HCT116 (cell line): ENCODE results near the gene DDI2. TPM values are rescaled to one million over a fixed set of nuclear protein-coding genes. Genes with fewer than 3 reads are reported as not detected.

Experiments used
- ATAC-seq: fragments of 200-7000 bp; cut with Tn5 transposase; 2 replicates; pipeline ENCODE4 v1.9.1; 2020; ENCODE audit warnings: mild to moderate bottlenecking, moderate library complexity
- BruUV-seq: library from RNA; stranded (reverse); fragments of 400-500 nt; replicated peaks from 2 replicates; lab custom pipeline; 2021; lab: Mats Ljungman, UMichigan
- CTCF ChIA-PET: fragments of 300-600 bp; sonication (Branson Sonifier 250); formaldehyde crosslinking; loops from one replicate; lab custom pipeline; 2021; ENCODE audit warnings: antibody characterized with exemption; lab: Charles Lee
- POLR2A ChIA-PET: fragments of 300-600, 350-600 bp; sonication (Branson Sonifier 250); formaldehyde crosslinking; loops from one replicate; lab custom pipeline; 2021; ENCODE audit warnings: antibody characterized with exemption; lab: Charles Lee
- RAD21 ChIA-PET, 2 experiments: fragments of 300-600 bp; sonication (Branson Sonifier 250); formaldehyde crosslinking; loops; one replicate each; lab custom pipeline; 2023; ENCODE audit warnings: low total read pairs in 2 of 2; ENCODE audit not compliant: uncharacterized antibody in 2 of 2, unreplicated experiment in 2 of 2, low non-redundant PET in 1 of 2; lab: Charles Lee
- DNase-seq: peaks from one replicate; pipeline ENCODE4 v3.0.0-alpha.2; 2010; ENCODE audit warnings: low read depth, low spot score
- H2AFZ ChIP-seq: fragments of 200-600 bp; shearing (Covaris generic), sonication (generic); 2 replicates; pipeline ENCODE4 v1.6.1; 2017; ENCODE audit warnings: low read depth, mixed run types, mixed read lengths, antibody characterized with exemption, low read length; ENCODE audit not compliant: poor library complexity, severe bottlenecking
- H3K27ac ChIP-seq: 2 replicates; pipeline ENCODE4 v1.5.1; 2012; ENCODE audit warnings: low read depth, low read length
- H3K27me3 ChIP-seq: fragments of 200-600 bp; sonication (generic); 2 replicates; pipeline ENCODE4 v1.6.1; 2016; ENCODE audit warnings: mixed run types, low read length, mixed read lengths; ENCODE audit not compliant: insufficient read depth
- H3K36me3 ChIP-seq, 2 experiments: fragments of 200-500 bp in 1 of 2; fragments of 200-600 bp in 1 of 2; sonication (Bioruptor generic) in 1 of 2; sonication (generic) in 1 of 2; 2 replicates each; pipeline versions ENCODE4 v1.5.1 to v1.6.1; 2014 to 2016; ENCODE audit warnings: low read length in 2 of 2, inconsistent platforms in 1 of 2, mixed read lengths in 1 of 2, mixed run types in 1 of 2; ENCODE audit not compliant: insufficient read depth in 2 of 2, control insufficient read depth in 1 of 2
- H3K4me1 ChIP-seq, 2 experiments: fragments of 200-600 bp in 1 of 2; sonication (generic) in 1 of 2; 2 replicates each; pipeline versions ENCODE4 v1.5.1 to v1.6.1; 2012 to 2017; ENCODE audit warnings: low read length in 2 of 2, inconsistent platforms in 1 of 2, mild to moderate bottlenecking in 1 of 2, mixed read lengths in 1 of 2, mixed run types in 1 of 2, moderate library complexity in 1 of 2; ENCODE audit not compliant: insufficient read depth in 2 of 2, control insufficient read depth in 1 of 2
- H3K4me2 ChIP-seq: fragments of 200-600 bp; sonication (generic); 2 replicates; pipeline ENCODE4 v1.6.1; 2017; ENCODE audit warnings: mixed run types, low read length, mixed read lengths
- H3K4me3 ChIP-seq, 2 experiments: fragments of 200-600 bp in 1 of 2; sonication (generic) in 1 of 2; replicated peaks in 1 of 2; 2 replicates each; pipeline ENCODE4 v1.5.1; 2011 to 2016; ENCODE audit warnings: low read length in 2 of 2, control low read depth in 1 of 2, low read depth in 1 of 2, mild to moderate bottlenecking in 1 of 2, mixed read lengths in 1 of 2, mixed run types in 1 of 2
- H3K79me2 ChIP-seq: fragments of 200-600 bp; sonication (generic); 2 replicates; pipeline ENCODE4 v1.6.1; 2017; ENCODE audit warnings: mild to moderate bottlenecking, mixed run types, low read length, moderate library complexity, mixed read lengths; ENCODE audit not compliant: insufficient read depth
- H3K9ac ChIP-seq: fragments of 200-600 bp; sonication (generic); 2 replicates; pipeline ENCODE4 v1.6.1; 2016; ENCODE audit warnings: low read length, mixed read lengths
- H3K9me2 ChIP-seq: fragments of 200-600 bp; sonication (generic), shearing (Covaris generic); 2 replicates; pipeline ENCODE4 v1.6.1; 2017; ENCODE audit warnings: mixed run types, mild to moderate bottlenecking, moderate library complexity; ENCODE audit not compliant: insufficient read depth
- H3K9me3 ChIP-seq, 2 experiments: fragments of 200-500 bp in 1 of 2; fragments of 200-600 bp in 1 of 2; sonication (Bioruptor generic) in 1 of 2; sonication (generic) in 1 of 2; 2 replicates each; pipeline ENCODE4 v1.6.1; 2014 to 2017; ENCODE audit warnings: low read length in 2 of 2, mixed read lengths in 2 of 2, inconsistent platforms in 1 of 2, low read depth in 1 of 2, mild to moderate bottlenecking in 1 of 2, mixed run types in 1 of 2, moderate library complexity in 1 of 2; ENCODE audit not compliant: control insufficient read depth in 1 of 2, insufficient read depth in 1 of 2
- H4K20me1 ChIP-seq: fragments of 200-600 bp; sonication (generic), shearing (Covaris generic); 2 replicates; pipeline ENCODE4 v1.6.1; 2017; ENCODE audit warnings: mixed run types, mild to moderate bottlenecking, moderate library complexity; ENCODE audit not compliant: insufficient read depth
- ATF3 ChIP-seq: IDR thresholded peaks from 2 replicates; pipeline ENCODE4 v1.6.1; 2012
- CTCF ChIP-seq, 3 experiments: fragments of 200-600 bp in 1 of 3; sonication (generic) in 1 of 3; IDR thresholded peaks in 2 of 3; conservative IDR thresholded peaks in 1 of 3; 2 replicates each; pipeline ENCODE4 v1.5.1; 2012 to 2017; ENCODE audit warnings: low read depth in 2 of 3, low read length in 2 of 3, antibody characterized with exemption in 1 of 3, borderline replicate concordance in 1 of 3, control low read depth in 1 of 3, mild to moderate bottlenecking in 1 of 3, mixed read lengths in 1 of 3, mixed run types in 1 of 3, moderate library complexity in 1 of 3; ENCODE audit not compliant: insufficient read depth in 1 of 3
- EGR1 ChIP-seq: IDR thresholded peaks from 2 replicates; pipeline ENCODE4 v1.6.1; 2012; ENCODE audit warnings: low read depth
- EZH2phosphoT487 ChIP-seq: fragments of 200-600 bp; IDR thresholded peaks from 2 replicates; pipeline ENCODE4 v1.6.1; 2018; ENCODE audit warnings: antibody characterized with exemption, borderline replicate concordance
- FOSL1 ChIP-seq: IDR thresholded peaks from 2 replicates; pipeline ENCODE4 v1.6.1; 2012; ENCODE audit warnings: low read depth
- JUND ChIP-seq: IDR thresholded peaks from 2 replicates; pipeline ENCODE4 v1.6.1; 2012
- POLR2AphosphoS5 ChIP-seq: IDR thresholded peaks from 2 replicates; pipeline ENCODE4 v1.6.1; 2011; ENCODE audit warnings: mild to moderate bottlenecking, low read depth, low read length, moderate library complexity
- RAD21 ChIP-seq: IDR thresholded peaks from 2 replicates; pipeline ENCODE4 v1.6.1; 2012; ENCODE audit warnings: low read depth, mild to moderate bottlenecking
- SRF ChIP-seq: IDR thresholded peaks from 2 replicates; pipeline ENCODE4 v1.6.1; 2012; ENCODE audit warnings: low read depth
- TCF7L2 ChIP-seq: IDR thresholded peaks from 2 replicates; pipeline ENCODE4 v1.7.0; 2011; ENCODE audit warnings: borderline replicate concordance, inconsistent platforms; ENCODE audit not compliant: insufficient read depth, insufficient read length; ENCODE audit errors: extremely low read depth
- YY1 ChIP-seq: IDR thresholded peaks from 2 replicates; pipeline ENCODE4 v1.6.1; 2011; ENCODE audit warnings: low read length, low read depth, moderate library complexity, mild to moderate bottlenecking; ENCODE audit not compliant: insufficient replicate concordance; ENCODE audit errors: extremely low read depth
- ZBTB33 ChIP-seq: IDR thresholded peaks from 2 replicates; pipeline ENCODE4 v1.6.1; 2011; ENCODE audit warnings: mild to moderate bottlenecking, low read length, moderate library complexity; ENCODE audit not compliant: insufficient replicate concordance; ENCODE audit errors: extremely low read depth
- ZFX ChIP-seq: fragments of 450-650 bp; IDR thresholded peaks from 2 replicates; pipeline ENCODE4 v1.6.1; 2017
- ZNF274 ChIP-seq: fragments of 200-500 bp; sonication (Bioruptor generic); IDR thresholded peaks from 2 replicates; pipeline ENCODE4 v1.6.1; 2014; ENCODE audit warnings: mild to moderate bottlenecking, low read depth, low read length, inconsistent platforms
- intact Hi-C: fragments of 100-400 bp; cut with micrococcal nuclease; formaldehyde crosslinking; loops from 2 replicates; pipeline ENCODE4 v1.10.0; 2022
- total RNA-seq: library from RNA; stranded (reverse); gene quantifications from one replicate; pipeline ENCODE4 v1.2.1, GENCODE V29; 2021; ENCODE audit not compliant: unreplicated experiment

Gene DDI2
- total RNA-seq, 1 experiment from 2014 or later: 26.3 TPM

- CTCF ChIA-PET: no interaction called here
- no peak for DNase-seq
- intact Hi-C loops: no loop called here
Measured at GRCh38 chr1:15708486-15709137, 91.4 kb downstream of the DDI2 start.

GRCh38 chr1:15709226-15709625 lies 92.0 kb downstream of the DDI2 start:
- intact Hi-C loops: no loop called here
- Histone ChIP-seq H3K4me3 (no peak overlapping the region), H3K27ac (no peak overlapping the region), H3K4me1 (no peaks in the 10 kb centered on the region), H3K4me2 (no peak overlapping the region), H3K79me2 (peaks cover 10% of the 10 kb centered on the region; the same call in 1 of the 2 replicates), H2AFZ (no peak overlapping the region), H3K9ac (no peak overlapping the region), H3K9me3 (no peaks in the 10 kb centered on the region), H3K36me3 (no peaks in the 10 kb centered on the region), H3K27me3 (no peaks in the 10 kb centered on the region), H3K9me2 (no peaks in the 10 kb centered on the region), H4K20me1 (no peaks in the 10 kb centered on the region)
- ATAC-seq: no peak
- POLR2A ChIA-PET: no interaction called here
- CTCF ChIA-PET: no interaction called here
- DNase-seq: no peak
- no TSS peak for BruUV-seq
- RAD21 ChIA-PET: no interaction called here
- TF ChIP-seq ZNF274 (no peak), ATF3 (no peak), YY1 (no peak), TCF7L2 (no peak), EZH2phosphoT487 (no peak), CTCF (IDR thresholded peaks at IDR 0.05 in 2 of 3, conservative IDR thresholded peaks at IDR 0.05 in 1 of 3; ENCODE audit: borderline replicate concordance in 1 of 3, insufficient read depth in 1 of 3, low read depth in 2 of 3, low read length in 2 of 3) (no peak), RAD21 (no peak), FOSL1 (no peak), EGR1 (no peak), JUND (no peak), ZFX (no peak)

More at GRCh38 chr1:15708486-15709137, 91.4 kb downstream of the DDI2 start:
- peaks cover 11% of the 10 kb centered on the region; the same call in 1 of the 2 replicates for H3K79me2 ChIP-seq
- H3K9ac ChIP-seq: no peak overlapping the region
- H3K36me3 ChIP-seq: no peaks in the 10 kb centered on the region
- H3K4me2 ChIP-seq: no peak overlapping the region
- no peaks in the 10 kb centered on the region for H4K20me1 ChIP-seq
- POLR2A ChIA-PET: no interaction called here
- H2AFZ ChIP-seq: no peak overlapping the region
- H3K27ac ChIP-seq: no peak overlapping the region
- no peak for TF ChIP-seq ZNF274
- no peak for TF ChIP-seq ZBTB33
- no peak for TF ChIP-seq JUND
- no peak for TF ChIP-seq YY1
- no peak for TF ChIP-seq SRF
- TF ChIP-seq POLR2AphosphoS5: no peak
- H3K4me3 ChIP-seq: no peak overlapping the region
- no TSS peak for BruUV-seq
- RAD21 ChIA-PET: no interaction called here
- H3K27me3 ChIP-seq: no peaks in the 10 kb centered on the region
- no peaks in the 10 kb centered on the region for H3K9me2 ChIP-seq
- no peaks in the 10 kb centered on the region for H3K4me1 ChIP-seq
- ATAC-seq: no peak
- no peaks in the 10 kb centered on the region for H3K9me3 ChIP-seq
